Measurements from ENCODE around the gene C11orf98. TPM values are rescaled to one million over a fixed set of nuclear protein-coding genes. Genes with fewer than 3 reads are reported as not detected.

The C11orf98 gene
- total and polyA plus RNA-seq, 2 of the 13 experiments (the other 11 are each of a cell fraction or from before 2014, with no cell fraction given) = 30.4 to 91.8 TPM

DNA sequence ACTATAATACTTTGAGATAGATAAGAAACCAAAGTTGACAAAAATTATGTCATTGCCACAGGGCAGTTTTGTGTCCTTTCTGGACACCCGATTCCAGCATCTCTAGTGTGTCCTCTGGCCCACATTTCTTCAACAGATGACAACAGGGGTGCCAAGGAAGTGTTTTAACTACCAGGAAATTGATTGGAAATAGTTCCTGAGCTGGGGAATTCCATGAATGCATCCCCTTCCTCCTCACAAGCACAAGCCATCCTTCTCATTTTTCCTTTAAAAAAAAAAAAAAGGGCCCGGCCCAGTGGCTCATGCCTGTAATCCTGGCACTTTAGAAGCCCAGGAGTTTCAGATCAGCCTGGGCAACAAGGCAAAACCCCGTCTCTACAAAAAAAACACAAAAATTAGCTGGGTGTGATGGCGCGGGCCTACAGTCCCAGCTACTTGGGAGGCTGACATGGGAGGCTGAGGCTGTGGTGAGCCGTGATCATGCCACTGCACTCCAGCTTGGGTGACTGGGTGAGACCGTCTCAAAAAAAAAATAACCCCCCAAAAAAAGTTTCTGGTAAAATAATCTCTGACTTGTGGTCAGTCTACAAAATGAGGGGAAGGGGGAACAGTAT lies 42.4 kb downstream of the C11orf98 start:
- CTCF ChIA-PET (ENCODE audit: low intra/inter-chr PET ratio, low total read pairs) = interaction anchor here (0.7 to 1.9 kb wide), 2 partner anchors 10 to 106 kb away, joined by 4 to 6 read pairs; partner anchors contain the start of genes EML3 and ROM1
- H3K36me3 ChIP-seq (replicated peaks in 1 of 2; ENCODE audit: control insufficient read depth in 1 of 2, insufficient read depth in 2 of 2, low read length in 2 of 2) = peaks cover 14 to 26% of the 10 kb centered on the region in 2 experiments
- H3K4me2 ChIP-seq (ENCODE audit: low read depth, low read length) = peak overlapping the region; percentile 93
- peak overlapping the region; percentile 64 for H3K27ac ChIP-seq (ENCODE audit: extremely low read length, insufficient read depth, low read length)
- intact Hi-C loops (cut with micrococcal nuclease; ENCODE audit: unreplicated experiment) = no loop called here
- ATAC-seq = no peak
- POLR2A ChIA-PET = interaction anchor here (0.7 to 4.5 kb wide), 21 partner anchors 9 to 234 kb away, joined by 3 to 80 read pairs (median 8); partner anchors contain the start of genes C11orf98, CSKMT, EEF1G and EML3
- no peak overlapping the region for H2AFZ ChIP-seq (ENCODE audit: low read length)
- peak overlapping the region; percentile 44 for H3K9ac ChIP-seq (ENCODE audit: insufficient read depth, low read depth, low read length)
- H4K20me1 ChIP-seq (ENCODE audit: insufficient read depth, low read length) = no peaks in the 10 kb centered on the region
- in situ Hi-C loops (cut with HindIII; ENCODE audit: extremely low pct_ligation_motif_present, low pct_unique_long_range_greater_than_20kb) = no loop called here
- no peaks in the 10 kb centered on the region for H3K9me3 ChIP-seq (ENCODE audit: low read length)
- no TSS peak for BruUV-seq (replicated peaks)
- no peak for FAIRE-seq
- WGBS (ENCODE audit: low lambda C conversion rate) = 97% methylated on average over 7 of the region's 7 CpGs
- no peak for DNase-seq (ENCODE audit: low spot score)
- no peaks in the 10 kb centered on the region; a peak in 1 of 5 replicates for H3K27me3 ChIP-seq (ENCODE audit: control insufficient read depth in 1 of 2, insufficient read depth in 2 of 2, low read length in 2 of 2)
- TF ChIP-seq, protein P1, sequence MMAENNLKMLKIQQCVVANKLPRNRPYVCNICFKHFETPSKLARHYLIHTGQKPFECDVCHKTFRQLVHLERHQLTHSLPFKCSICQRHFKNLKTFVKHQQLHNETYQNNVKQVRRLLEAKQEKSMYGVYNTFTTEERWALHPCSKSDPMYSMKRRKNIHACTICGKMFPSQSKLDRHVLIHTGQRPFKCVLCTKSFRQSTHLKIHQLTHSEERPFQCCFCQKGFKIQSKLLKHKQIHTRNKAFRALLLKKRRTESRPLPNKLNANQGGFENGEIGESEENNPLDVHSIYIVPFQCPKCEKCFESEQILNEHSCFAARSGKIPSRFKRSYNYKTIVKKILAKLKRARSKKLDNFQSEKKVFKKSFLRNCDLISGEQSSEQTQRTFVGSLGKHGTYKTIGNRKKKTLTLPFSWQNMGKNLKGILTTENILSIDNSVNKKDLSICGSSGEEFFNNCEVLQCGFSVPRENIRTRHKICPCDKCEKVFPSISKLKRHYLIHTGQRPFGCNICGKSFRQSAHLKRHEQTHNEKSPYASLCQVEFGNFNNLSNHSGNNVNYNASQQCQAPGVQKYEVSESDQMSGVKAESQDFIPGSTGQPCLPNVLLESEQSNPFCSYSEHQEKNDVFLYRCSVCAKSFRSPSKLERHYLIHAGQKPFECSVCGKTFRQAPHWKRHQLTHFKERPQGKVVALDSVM (CRISPR knock-in tag; IDR thresholded peaks at IDR 0.05) = 0 out of 2 replicates have a peak, but pooled peaks have one; percentile 23
- 0 out of 2 replicates have a peak, but pooled peaks have one; percentile 3 for TF ChIP-seq ZNF850 (CRISPR knock-in tag; conservative IDR thresholded peaks at IDR 0.05)
- TF ChIP-seq MAFF (IDR thresholded peaks at IDR 0.05; ENCODE audit: low read depth, low read length) = no peak
- no peak for TF ChIP-seq ZBTB20 (CRISPR knock-in tag; IDR thresholded peaks at IDR 0.05; ENCODE audit: borderline replicate concordance, low read depth)
- no peak for TF ChIP-seq HMG20A (CRISPR knock-in tag; IDR thresholded peaks at IDR 0.05; ENCODE audit: borderline replicate concordance)
- no peak for TF ChIP-seq SNAI1 (CRISPR knock-in tag; IDR thresholded peaks at IDR 0.05; ENCODE audit: borderline replicate concordance)
- 0 out of 2 replicates have a peak, but pooled peaks have one; percentile 18 for TF ChIP-seq ZNF878 (CRISPR knock-in tag; IDR thresholded peaks at IDR 0.05)
- TF ChIP-seq ZNF746 (CRISPR knock-in tag; IDR thresholded peaks at IDR 0.05) = no peak
- no peak for TF ChIP-seq FIP1L1 (IDR thresholded peaks at IDR 0.05; ENCODE audit: borderline replicate concordance, insufficient read depth, low read depth, low read length)
- peak; percentile 9; the same call in 1 of the 2 replicates for TF ChIP-seq ARID2 (CRISPR knock-in tag; IDR thresholded peaks at IDR 0.05; ENCODE audit: borderline replicate concordance)
- TF ChIP-seq, protein P2, sequence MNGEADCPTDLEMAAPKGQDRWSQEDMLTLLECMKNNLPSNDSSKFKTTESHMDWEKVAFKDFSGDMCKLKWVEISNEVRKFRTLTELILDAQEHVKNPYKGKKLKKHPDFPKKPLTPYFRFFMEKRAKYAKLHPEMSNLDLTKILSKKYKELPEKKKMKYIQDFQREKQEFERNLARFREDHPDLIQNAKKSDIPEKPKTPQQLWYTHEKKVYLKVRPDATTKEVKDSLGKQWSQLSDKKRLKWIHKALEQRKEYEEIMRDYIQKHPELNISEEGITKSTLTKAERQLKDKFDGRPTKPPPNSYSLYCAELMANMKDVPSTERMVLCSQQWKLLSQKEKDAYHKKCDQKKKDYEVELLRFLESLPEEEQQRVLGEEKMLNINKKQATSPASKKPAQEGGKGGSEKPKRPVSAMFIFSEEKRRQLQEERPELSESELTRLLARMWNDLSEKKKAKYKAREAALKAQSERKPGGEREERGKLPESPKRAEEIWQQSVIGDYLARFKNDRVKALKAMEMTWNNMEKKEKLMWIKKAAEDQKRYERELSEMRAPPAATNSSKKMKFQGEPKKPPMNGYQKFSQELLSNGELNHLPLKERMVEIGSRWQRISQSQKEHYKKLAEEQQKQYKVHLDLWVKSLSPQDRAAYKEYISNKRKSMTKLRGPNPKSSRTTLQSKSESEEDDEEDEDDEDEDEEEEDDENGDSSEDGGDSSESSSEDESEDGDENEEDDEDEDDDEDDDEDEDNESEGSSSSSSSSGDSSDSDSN (CRISPR knock-in tag; IDR thresholded peaks at IDR 0.05) = no peak
- peaks cover 4% of the 10 kb centered on the region for H3K79me2 ChIP-seq (ENCODE audit: insufficient read depth, low read length)
- H3K4me1 ChIP-seq (ENCODE audit: insufficient read depth, low read length) = peaks cover 21% of the 10 kb centered on the region
- H3K4me3 ChIP-seq (replicated peaks in 1 of 3; ENCODE audit: insufficient read depth in 1 of 3, low read depth in 2 of 3, low read length in 3 of 3) = 0 out of 6 replicates have a peak overlapping the region, but pooled peaks of 2 of the 3 experiments have one; percentile 29 to 90

Measured in HepG2 (cell line).